ENCODE measurements around the gene ING5. TPM values are rescaled to one million over a fixed set of nuclear protein-coding genes. Genes with fewer than 3 reads are reported as not detected.

ING5 gene
- total RNA-seq (2021; ENCODE audit: unreplicated experiment), result 45.9 TPM
- polyA plus RNA-seq (2012), result 27.7 and 31.6 TPM in 2 replicates
- Bru-seq, nascent RNA, result percentile 78 among the genes with signal in this experiment
- BruChase-seq, experiment 1, labeled RNA remaining after a 6-hour chase, result percentile 88 among the genes with signal in this experiment
- percentile 87 among the genes with signal in this experiment for BruChase-seq, experiment 2, labeled RNA remaining after a 2-hour chase
- long read RNA-seq, full-length matches to known transcripts, result 13 of 47 reads
- long read RNA-seq, partial matches to known transcripts, result 9 of 47 reads
- long read RNA-seq, other reads (novel, unspliced or antisense), result 25 of 47 reads

GRCh38 chr2:241701399-241702154, at the start of gene ING5:
Gene ING5 (plus strand): TSS chr2:241702039. CDS start chr2:241702066, 27 bp downstream.
- Histone ChIP-seq H3K9me2 (ENCODE audit: insufficient read depth) (no peaks in the 10 kb centered on the region), H3K27me3 (ENCODE audit: insufficient read depth, low read length) (no peaks in the 10 kb centered on the region), H3K4me3 (replicated peaks in 1 of 2; ENCODE audit: low read depth in 1 of 2, low read length in 2 of 2) (peak within 1 kb of the TSS; percentile 67 to 69), H3K9ac (ENCODE audit: low read length) (peak within 1 kb of the TSS; percentile 92), H4K20me1 (ENCODE audit: insufficient read depth) (no peaks in the 10 kb centered on the region), H3K9me3 (ENCODE audit: control insufficient read depth in 1 of 2, insufficient read depth in 1 of 2, low read depth in 1 of 2, low read length in 2 of 2) (peaks cover 5 to 6% of the 10 kb centered on the region in 2 experiments; a peak in 1 of 4 replicates), H3K27ac (ENCODE audit: low read depth, low read length) (peak within 1 kb of the TSS; percentile 99), H3K79me2 (ENCODE audit: insufficient read depth, low read length) (peaks cover 28% of the 10 kb centered on the region), H3K4me1 (ENCODE audit: control insufficient read depth in 1 of 2, insufficient read depth in 2 of 2, low read length in 2 of 2) (peaks cover 21 to 39% of the 10 kb centered on the region in 2 experiments), H3K36me3 (ENCODE audit: control insufficient read depth in 1 of 2, insufficient read depth in 2 of 2, low read length in 2 of 2) (peaks cover 7 to 24% of the 10 kb centered on the region in 2 experiments; a peak in 3 of 4 replicates), H3K4me2 (ENCODE audit: low read length) (peak within 1 kb of the TSS; percentile 97), H2AFZ (ENCODE audit: low read depth, low read length, poor library complexity, severe bottlenecking) (no peak within 1 kb of the TSS)
- BruUV-seq (replicated peaks), result no TSS peak
- DNase-seq (ENCODE audit: low read depth, low spot score) (peak; percentile 77), ATAC-seq (peak; percentile 69)
- intact Hi-C loops (cut with micrococcal nuclease), result loop anchor here (1.0 to 5.0 kb wide), 3 partner anchors 15 to 344 kb away; partner anchors contain the start of genes D2HGDH, DTYMK and FARP2
- ChIA-PET CTCF (interaction anchor here (0.7 to 2.7 kb wide), 4 partner anchors 30 to 177 kb away, joined by 3 to 9 read pairs (median 4); partner anchors contain the start of genes BOK and D2HGDH), RAD21 (ENCODE audit: low non-redundant PET in 1 of 2, low total read pairs in 2 of 2, uncharacterized antibody in 2 of 2, unreplicated experiment in 2 of 2) (interaction anchor here (1.1 to 1.5 kb wide), 2 partner anchors 15 to 142 kb away, joined by 3 to 5 read pairs; partner anchors contain the start of gene DTYMK (in 1 of the 2)), POLR2A (interaction anchor here (0.7 to 2.6 kb wide), 4 partner anchors 13 to 178 kb away, joined by 3 to 9 read pairs (median 6); partner anchors contain the start of genes D2HGDH and DTYMK)
- TF ChIP-seq POLR2A (IDR thresholded peaks at IDR 0.05; ENCODE audit: borderline replicate concordance, extremely low read depth, insufficient read depth, insufficient read length) (peak; percentile 49), EGR1 (IDR thresholded peaks at IDR 0.05; ENCODE audit: low read depth) (peak; percentile 28; the same call in 1 of the 2 replicates), RAD21 (IDR thresholded peaks at IDR 0.05; ENCODE audit: low read depth) (no peak; the same call in 1 of the 2 replicates), ZBTB33 (IDR thresholded peaks at IDR 0.05; ENCODE audit: extremely low read depth, insufficient replicate concordance, low read length) (no peak), FOSL1 (IDR thresholded peaks at IDR 0.05; ENCODE audit: low read depth) (no peak), POLR2AphosphoS5 (IDR thresholded peaks at IDR 0.05; ENCODE audit: low read depth, low read length) (peak; percentile 86), SRF (IDR thresholded peaks at IDR 0.05; ENCODE audit: low read depth) (no peak), YY1 (IDR thresholded peaks at IDR 0.05; ENCODE audit: extremely low read depth, insufficient replicate concordance, low read depth, low read length) (peak; percentile 90), ELF1 (IDR thresholded peaks at IDR 0.05; ENCODE audit: borderline replicate concordance, low read depth) (no peak), MAX (IDR thresholded peaks at IDR 0.05) (peak; percentile 94), SIN3A (IDR thresholded peaks at IDR 0.05; ENCODE audit: low read depth) (peak; percentile 74), CBX3 (IDR thresholded peaks at IDR 0.05; ENCODE audit: low read depth) (no peak; the same call in 1 of the 2 replicates), EZH2phosphoT487 (IDR thresholded peaks at IDR 0.05; ENCODE audit: borderline replicate concordance) (no peak), ATF3 (IDR thresholded peaks at IDR 0.05) (no peak), ZFX (IDR thresholded peaks at IDR 0.05) (peak; percentile 84), SP1 (IDR thresholded peaks at IDR 0.05; ENCODE audit: low read depth) (peak; percentile 42)
- TF ChIP-seq, protein P1, sequence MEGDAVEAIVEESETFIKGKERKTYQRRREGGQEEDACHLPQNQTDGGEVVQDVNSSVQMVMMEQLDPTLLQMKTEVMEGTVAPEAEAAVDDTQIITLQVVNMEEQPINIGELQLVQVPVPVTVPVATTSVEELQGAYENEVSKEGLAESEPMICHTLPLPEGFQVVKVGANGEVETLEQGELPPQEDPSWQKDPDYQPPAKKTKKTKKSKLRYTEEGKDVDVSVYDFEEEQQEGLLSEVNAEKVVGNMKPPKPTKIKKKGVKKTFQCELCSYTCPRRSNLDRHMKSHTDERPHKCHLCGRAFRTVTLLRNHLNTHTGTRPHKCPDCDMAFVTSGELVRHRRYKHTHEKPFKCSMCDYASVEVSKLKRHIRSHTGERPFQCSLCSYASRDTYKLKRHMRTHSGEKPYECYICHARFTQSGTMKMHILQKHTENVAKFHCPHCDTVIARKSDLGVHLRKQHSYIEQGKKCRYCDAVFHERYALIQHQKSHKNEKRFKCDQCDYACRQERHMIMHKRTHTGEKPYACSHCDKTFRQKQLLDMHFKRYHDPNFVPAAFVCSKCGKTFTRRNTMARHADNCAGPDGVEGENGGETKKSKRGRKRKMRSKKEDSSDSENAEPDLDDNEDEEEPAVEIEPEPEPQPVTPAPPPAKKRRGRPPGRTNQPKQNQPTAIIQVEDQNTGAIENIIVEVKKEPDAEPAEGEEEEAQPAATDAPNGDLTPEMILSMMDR (IDR thresholded peaks at IDR 0.05 in 2 of 3, conservative IDR thresholded peaks at IDR 0.05 in 1 of 3; ENCODE audit: borderline replicate concordance in 1 of 3, insufficient read depth in 1 of 3, low read depth in 2 of 3, low read length in 2 of 3), result peak in 1 of 3 experiments; percentile 32; a peak in 1 of 6 replicates
